Thoracic aorta (tissue), 2 donors: ENCODE results near the gene TMEM218. TPM values are rescaled to one million over a fixed set of nuclear protein-coding genes. Genes with fewer than 3 reads are reported as not detected.

ENCODE experiments used
- ATAC-seq: fragments of 150-250 bp; one replicate; pipeline ENCODE4 v1.8.0; 2017; ENCODE audit warnings: low read depth; ENCODE audit not compliant: insufficient number of reproducible peaks, low FRiP score
- DNase-seq: peaks from one replicate; pipeline ENCODE4 v3.0.0-alpha.2; 2020; ENCODE audit warnings: low spot score
- H3K27ac ChIP-seq, 2 donors: fragments of 200-600 bp; sonication (generic); 1 replicate in 1 of 2; 2 replicates in 1 of 2; pipeline ENCODE4 v1.5.1; 2016; ENCODE audit warnings: mild to moderate bottlenecking in 2 of 2, moderate library complexity in 2 of 2
- H3K27me3 ChIP-seq: fragments of 200-600 bp; sonication (generic); replicated peaks from 2 replicates; pipeline ENCODE4 v1.6.0; 2016; ENCODE audit warnings: mild to moderate bottlenecking; ENCODE audit not compliant: insufficient read depth
- H3K36me3 ChIP-seq: fragments of 200-600 bp; sonication (generic); one replicate; pipeline ENCODE4 v1.5.1; 2016
- H3K4me1 ChIP-seq, 2 donors: fragments of 200-600 bp; sonication (generic); 1 replicate in 1 of 2; 2 replicates in 1 of 2; pipeline versions ENCODE4 v1.5.1 to v1.6.0; 2016; ENCODE audit warnings: low read depth in 2 of 2, mild to moderate bottlenecking in 1 of 2; ENCODE audit not compliant: control insufficient read depth in 1 of 2
- H3K4me3 ChIP-seq: fragments of 200-600 bp; sonication (generic); 2 replicates; pipeline ENCODE4 v1.5.1; 2016; ENCODE audit warnings: mild to moderate bottlenecking
- H3K9me3 ChIP-seq: fragments of 200-600 bp; sonication (generic); 2 replicates; pipeline ENCODE4 v1.5.1; 2016
- total RNA-seq, 2 donors: library from RNA; depleted of rRNA; stranded (reverse); fragments of >200 nt; gene quantifications; one replicate each; pipeline versions ENCODE4 v1.1.0 to v1.2.3, GENCODE V29; 2016
- TF ChIP-seq, protein P1 (sequence below): fragments of 200-600 bp; sonication (generic); IDR thresholded peaks from one replicate; pipeline ENCODE4 v1.5.1; 2019; ENCODE audit warnings: antibody characterized with exemption

The TMEM218 gene
- total RNA-seq, 2 donors from 2014 or later: 15.2 to 17.7 TPM

- no peak for DNase-seq
- Histone ChIP-seq H3K9me3 (no peaks in the 10 kb centered on the region), H3K36me3 (no peaks in the 10 kb centered on the region), H3K4me3 (no peak overlapping the region), H3K4me1 (no peaks in the 10 kb centered on the region), H3K27me3 (no peaks in the 10 kb centered on the region), H3K27ac (no peak overlapping the region)
- TF ChIP-seq, protein P1, sequence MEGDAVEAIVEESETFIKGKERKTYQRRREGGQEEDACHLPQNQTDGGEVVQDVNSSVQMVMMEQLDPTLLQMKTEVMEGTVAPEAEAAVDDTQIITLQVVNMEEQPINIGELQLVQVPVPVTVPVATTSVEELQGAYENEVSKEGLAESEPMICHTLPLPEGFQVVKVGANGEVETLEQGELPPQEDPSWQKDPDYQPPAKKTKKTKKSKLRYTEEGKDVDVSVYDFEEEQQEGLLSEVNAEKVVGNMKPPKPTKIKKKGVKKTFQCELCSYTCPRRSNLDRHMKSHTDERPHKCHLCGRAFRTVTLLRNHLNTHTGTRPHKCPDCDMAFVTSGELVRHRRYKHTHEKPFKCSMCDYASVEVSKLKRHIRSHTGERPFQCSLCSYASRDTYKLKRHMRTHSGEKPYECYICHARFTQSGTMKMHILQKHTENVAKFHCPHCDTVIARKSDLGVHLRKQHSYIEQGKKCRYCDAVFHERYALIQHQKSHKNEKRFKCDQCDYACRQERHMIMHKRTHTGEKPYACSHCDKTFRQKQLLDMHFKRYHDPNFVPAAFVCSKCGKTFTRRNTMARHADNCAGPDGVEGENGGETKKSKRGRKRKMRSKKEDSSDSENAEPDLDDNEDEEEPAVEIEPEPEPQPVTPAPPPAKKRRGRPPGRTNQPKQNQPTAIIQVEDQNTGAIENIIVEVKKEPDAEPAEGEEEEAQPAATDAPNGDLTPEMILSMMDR: no peak
- ATAC-seq: no peak
Measured at GRCh38 chr11:125140233-125140632, 28.8 kb upstream of the TMEM218 start.

- H3K4me3 ChIP-seq: no peak overlapping the region
- no peak overlapping the region for H3K27ac ChIP-seq
- no peaks in the 10 kb centered on the region for H3K4me1 ChIP-seq
- H3K27me3 ChIP-seq: no peaks in the 10 kb centered on the region
- no peak for DNase-seq
- no peak for ATAC-seq
- H3K9me3 ChIP-seq: no peaks in the 10 kb centered on the region
- no peaks in the 10 kb centered on the region for H3K36me3 ChIP-seq
- TF ChIP-seq, protein P1: no peak
Measured at GRCh38 chr11:125139778-125140177, 28.4 kb upstream of the TMEM218 start.

GRCh38 chr11:125138966-125139365 is 27.5 kb upstream of the TMEM218 start:
- TF ChIP-seq, protein P1: no peak
- no peak overlapping the region for H3K27ac ChIP-seq
- H3K9me3 ChIP-seq: no peaks in the 10 kb centered on the region
- H3K36me3 ChIP-seq: no peaks in the 10 kb centered on the region
- ATAC-seq (no peak), DNase-seq (no peak)
- no peaks in the 10 kb centered on the region for H3K4me1 ChIP-seq
- no peaks in the 10 kb centered on the region for H3K27me3 ChIP-seq
- H3K4me3 ChIP-seq: no peak overlapping the region

DNA sequence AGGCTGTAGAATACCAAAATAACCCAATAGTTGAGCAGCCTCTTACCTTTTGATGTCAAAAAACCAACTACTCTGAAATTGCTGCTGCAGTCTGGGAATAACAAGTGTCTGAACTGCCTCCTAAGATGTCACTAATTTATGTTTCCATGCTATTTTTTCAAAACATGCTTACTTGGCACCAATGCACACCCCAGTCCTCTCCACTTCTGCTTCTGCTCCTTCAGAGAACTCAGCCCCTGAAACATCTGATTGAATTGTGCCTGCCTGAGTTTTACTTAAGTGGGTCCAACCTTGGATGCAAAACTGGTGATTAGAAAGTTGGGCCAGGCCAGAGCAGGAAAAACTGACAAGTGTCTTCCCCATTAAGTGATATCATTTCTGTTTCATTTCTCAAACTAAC is 24.6 kb upstream of the TMEM218 start:
- H3K4me3 ChIP-seq: no peak overlapping the region
- H3K36me3 ChIP-seq: no peaks in the 10 kb centered on the region
- H3K9me3 ChIP-seq: no peaks in the 10 kb centered on the region
- H3K4me1 ChIP-seq: no peaks in the 10 kb centered on the region
- DNase-seq (no peak), ATAC-seq (no peak)
- no peaks in the 10 kb centered on the region for H3K27me3 ChIP-seq
- H3K27ac ChIP-seq: no peak overlapping the region
- TF ChIP-seq, protein P1: no peak

GRCh38 chr11:125132596-125132995 is 21.2 kb upstream of the TMEM218 start:
- DNase-seq (no peak), ATAC-seq (no peak)
- TF ChIP-seq, protein P1: no peak
- no peaks in the 10 kb centered on the region for H3K4me1 ChIP-seq
- no peaks in the 10 kb centered on the region for H3K36me3 ChIP-seq
- no peaks in the 10 kb centered on the region for H3K9me3 ChIP-seq
- no peak overlapping the region for H3K27ac ChIP-seq
- H3K27me3 ChIP-seq: no peaks in the 10 kb centered on the region
- no peak overlapping the region for H3K4me3 ChIP-seq
